GM18517 (cell line): ENCODE data around the gene PNPLA5.

Experiments used
- ATAC-seq: cut with Tn5 transposase; IDR thresholded peaks from one replicate; pipeline ENCODE4 v1.9.1; 2021; ENCODE audit warnings: mild to moderate bottlenecking, moderate library complexity; ENCODE audit not compliant: unreplicated experiment

The PNPLA5 gene

DNA sequence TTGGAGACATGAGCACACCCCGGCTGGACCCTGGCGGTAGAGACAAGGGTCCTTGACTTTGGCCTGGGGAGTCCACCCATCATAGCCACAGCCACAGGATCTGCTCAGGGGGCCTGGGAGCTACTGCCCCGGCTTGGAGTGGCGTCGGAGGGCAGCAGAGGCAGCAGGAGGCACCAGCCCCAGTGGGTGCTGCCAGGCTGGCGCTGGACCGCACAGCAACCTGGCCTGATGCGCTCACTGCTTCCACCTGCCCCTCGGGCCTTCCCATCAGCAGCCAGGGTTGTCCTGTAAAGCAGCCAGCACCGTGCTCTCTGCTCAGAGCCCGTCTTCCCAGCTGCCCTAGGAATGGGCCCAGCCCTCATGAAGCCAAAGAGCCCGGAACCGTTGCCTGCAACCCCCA is 51.4 kb downstream of the PNPLA5 start:
- no peak for ATAC-seq

DNA sequence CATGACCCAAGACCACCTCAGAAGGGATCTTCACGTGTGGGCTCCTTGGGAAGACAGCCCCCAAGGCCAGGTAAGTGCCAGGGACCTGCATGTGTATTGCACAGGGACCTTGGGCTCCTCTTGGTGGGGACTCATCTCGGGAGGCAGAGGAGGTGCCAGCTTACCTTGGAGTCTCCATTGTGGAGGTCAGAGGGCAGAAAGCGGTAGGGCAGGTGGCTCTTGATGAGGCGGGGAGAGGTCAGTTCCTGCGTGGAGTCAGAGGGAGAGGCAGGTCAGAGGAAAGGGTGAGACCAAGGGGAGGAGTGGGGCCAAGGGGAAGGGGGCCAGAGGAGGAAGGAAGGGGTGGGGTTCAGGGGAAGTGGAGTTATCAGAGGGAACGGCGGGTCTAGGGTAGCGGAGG is 52.0 kb downstream of the PNPLA5 start:
- no peak for ATAC-seq

DNA sequence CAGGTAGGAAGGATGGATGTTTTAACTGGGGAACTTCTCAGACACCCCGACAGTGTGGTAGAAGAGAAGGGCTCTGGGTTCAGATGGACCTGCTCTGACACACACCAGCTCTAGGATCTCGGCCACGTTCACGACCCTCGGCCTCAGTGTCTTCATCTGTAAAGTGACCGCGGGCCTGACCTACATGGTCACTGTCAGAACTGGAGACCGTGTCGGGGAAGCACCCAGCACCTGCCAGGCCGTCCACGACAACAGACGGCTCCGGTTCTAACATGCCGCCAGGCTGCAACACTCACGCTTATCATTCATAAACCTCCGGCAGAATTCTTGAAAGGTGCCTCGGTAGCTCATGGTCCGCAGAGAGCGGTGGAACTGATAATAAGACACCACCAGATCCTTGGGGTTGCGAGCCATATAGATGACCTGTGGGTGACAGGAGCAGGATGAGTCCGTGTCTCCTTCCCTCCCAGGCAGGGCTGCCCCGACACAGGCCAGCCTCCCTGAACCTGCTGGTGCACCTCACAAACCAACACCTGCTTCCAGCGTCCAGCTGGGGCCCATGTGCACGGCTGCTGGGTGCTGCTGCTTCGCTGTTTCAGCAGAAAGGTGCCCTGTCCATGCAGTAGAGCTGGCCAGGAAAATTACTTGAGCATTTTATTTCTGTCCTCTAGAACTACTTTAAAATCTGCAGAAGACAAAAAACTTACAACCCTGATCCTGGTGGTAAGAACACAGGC is 53.1 kb downstream of the PNPLA5 start:
- no peak for ATAC-seq

DNA sequence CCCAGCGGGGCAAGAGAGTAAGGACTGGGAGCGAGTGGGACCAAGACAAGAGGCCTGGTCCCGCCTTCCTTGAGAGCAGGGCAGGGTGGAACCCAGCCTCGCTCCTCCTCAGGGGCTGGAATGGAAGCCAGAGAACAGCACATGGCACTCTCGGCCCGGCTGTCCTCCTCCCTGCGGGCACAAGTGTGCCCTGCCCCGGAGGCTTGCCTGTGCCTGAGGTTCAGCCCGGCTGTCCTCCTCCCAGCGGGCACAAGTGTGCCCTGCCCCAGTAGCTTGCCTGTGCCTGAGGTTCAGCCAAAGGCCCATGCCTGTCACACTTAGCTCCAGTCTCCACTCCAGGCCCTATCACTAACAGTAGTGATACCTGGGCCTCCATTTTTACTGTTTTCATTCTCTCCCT is 53.7 kb downstream of the PNPLA5 start:
- no peak for ATAC-seq

DNA sequence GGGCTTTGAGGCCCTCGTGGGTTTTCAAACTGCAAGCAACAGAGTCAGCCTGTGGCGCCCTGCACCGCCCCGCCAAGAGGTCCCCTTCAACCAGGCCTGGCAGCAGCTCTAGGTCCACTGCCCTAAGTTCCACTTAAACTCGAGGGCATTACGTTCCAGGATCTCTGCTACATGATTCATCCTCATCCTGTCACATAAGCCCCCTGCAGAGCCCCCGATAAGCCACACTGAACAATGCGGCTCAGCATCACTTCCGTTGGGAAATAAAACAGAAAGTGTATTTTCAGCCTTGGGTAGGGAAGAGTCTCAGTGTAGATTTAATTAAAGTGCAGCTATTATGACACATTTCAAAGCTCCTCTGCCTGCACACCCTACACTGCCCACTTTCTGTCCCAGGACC is 54.1 kb downstream of the PNPLA5 start:
- no peak for ATAC-seq

DNA sequence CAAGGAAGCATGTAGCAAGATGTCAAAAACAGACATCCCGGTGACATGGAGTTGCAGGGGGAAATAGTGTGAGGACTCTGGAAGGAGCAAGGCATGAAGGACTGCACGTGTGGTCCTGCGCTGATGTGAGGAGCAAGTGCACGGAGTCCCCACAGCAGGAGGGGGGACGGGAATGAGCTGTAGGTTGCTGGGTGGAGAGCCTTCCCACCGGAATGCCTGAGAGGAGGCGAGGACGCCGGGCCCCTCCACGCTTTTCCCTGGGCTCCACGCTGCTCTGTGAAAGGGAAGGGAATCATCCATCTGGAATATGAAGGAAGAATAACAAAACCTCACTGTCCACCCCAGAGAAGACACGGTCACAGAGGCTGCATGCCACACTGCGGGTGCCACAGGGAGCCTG is 56.1 kb downstream of the PNPLA5 start:
- no peak for ATAC-seq

DNA sequence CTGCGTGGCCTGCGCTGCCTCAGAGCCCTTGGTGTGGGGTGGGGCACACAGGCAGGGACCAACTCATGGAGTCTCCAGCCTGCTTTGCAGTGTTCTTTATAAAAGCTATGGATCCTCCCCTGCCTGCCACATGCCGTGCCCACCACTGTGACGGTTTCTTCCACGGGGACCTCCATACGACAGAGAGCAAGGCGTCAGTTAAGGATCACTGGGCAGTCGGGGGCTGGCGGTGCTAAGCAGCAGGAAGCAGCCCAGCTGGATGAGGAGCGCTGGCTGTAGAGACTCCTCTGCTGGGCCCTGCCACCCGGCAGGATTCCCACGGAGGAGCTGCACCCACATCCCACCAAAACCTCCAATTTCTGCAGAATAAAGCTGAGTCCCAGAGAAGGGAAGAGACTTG is 56.6 kb downstream of the PNPLA5 start:
- ATAC-seq: no peak

DNA sequence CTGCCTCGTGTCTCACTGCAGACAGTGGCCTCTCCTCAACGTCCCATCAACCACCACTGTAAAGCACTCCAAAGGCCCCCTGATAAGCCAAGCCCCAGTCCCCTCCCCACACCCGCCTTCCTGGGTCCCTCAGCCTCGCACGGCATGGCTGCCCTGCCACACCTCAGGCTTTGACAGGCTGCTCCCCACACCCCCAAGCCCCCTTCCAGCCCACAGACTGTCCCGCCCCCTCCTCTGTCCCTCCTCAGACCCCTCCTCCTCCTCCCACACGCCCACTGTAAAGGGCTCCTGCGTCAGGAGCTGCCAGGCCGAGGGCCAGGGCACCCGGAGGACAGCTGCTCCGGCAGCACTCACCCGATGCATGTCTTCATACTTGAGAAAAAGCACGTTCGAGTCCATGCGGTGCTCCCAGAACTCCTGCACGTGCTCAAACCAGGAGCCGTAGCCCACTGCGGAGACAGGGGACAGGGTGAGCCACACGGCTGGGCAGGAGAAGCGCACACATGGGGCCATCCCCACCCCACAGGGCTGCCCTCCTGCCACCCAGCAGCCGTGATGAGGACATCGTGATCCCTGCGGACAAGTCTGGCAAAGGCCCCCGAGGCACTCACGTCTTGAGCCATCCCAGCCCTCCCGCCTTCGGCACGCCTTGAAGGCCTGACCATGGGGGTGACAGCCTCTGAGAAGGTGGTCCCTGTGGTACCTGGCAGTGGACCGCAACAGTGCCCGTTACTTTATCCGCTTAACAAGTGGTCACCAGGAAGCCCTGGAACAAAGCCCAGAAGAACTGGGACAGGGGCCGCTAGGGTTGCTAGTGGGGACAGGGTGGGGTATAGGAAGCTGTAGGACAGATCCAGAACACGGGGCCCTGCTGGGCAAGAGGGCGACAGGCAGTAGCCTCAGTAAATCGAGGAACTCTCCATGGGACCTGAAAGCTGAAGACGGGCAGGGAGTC is 58.2 kb downstream of the PNPLA5 start:
- ATAC-seq: no peak

DNA sequence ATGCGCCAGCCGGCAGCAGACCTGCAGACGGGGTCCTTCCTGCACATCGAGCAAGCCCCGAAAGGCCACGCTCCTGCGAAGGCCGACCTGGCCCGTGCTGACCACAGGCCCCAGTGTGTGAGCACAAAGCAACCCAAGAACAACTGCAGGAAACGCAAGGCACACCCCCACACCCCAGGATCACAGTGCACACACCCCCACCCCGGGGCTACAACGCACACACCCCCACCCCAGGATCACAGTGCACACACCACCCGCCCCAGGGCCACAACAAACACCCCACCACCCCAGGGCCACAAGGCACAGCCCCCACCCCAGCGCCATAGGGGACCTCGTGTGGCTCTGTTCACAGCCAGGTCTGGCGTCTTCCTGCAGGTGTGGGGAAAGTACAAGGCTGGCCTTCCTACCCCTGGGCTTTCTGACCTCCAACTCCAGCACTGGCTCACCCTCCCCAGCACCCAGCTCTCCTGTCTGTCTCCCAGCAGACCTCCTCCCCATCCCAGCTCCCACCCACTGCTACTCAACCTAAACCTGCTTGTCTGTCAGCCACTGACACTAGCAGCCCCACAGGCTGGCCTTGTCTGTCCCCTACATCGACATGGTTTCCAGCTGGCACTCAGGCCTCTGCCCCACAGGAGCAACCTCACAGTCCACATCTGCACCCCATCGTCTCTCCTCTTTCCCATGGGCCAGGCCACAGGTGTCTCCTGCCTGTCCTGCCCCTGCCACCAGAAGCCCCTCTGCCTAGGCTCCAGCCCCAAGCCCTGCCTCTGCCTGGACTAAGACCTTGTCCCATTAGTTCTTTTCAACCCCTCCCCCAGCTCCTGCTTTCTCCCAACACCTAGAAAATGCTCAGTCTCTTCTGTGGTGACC is 59.2 kb downstream of the PNPLA5 start:
- ATAC-seq: no peak

DNA sequence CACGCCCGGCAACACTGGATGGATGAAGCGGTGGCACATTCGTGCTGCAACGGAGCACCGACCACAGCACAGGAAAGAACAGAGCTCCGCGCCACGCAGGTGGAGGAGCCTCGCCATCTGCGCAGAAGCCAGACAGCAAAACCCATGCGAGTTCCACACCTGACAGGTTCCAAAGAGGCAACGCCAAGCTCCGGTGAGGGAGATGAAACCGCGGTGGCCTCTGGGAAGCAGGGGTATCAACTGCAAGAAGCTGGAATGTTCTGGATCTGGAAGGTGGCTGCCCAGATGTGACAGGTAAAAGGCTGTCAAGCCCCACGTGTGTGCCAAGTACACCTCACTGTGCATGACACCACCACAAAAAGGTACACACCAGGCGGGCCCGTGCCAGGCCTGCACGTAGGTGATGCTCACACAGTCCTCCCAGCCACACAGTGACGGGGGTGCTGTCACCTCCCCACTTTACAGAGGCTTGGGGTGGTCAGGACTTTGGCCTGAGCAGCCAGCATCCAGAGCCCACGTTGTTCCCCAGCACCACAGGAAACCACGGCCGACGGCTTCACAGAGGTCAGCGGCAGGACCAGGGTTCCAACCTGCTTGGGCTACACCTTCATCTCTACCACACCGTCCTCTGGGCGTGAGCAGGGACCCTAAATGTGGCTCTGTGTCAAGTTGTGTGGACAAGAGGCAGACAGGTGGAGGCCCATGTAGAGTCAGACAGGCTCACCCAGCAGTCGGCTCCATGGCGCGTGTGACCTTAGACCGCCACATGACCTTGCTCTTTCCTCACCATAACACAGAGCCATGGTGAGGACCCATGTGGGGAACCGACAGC is 60.0 kb downstream of the PNPLA5 start:
- no peak for ATAC-seq

DNA sequence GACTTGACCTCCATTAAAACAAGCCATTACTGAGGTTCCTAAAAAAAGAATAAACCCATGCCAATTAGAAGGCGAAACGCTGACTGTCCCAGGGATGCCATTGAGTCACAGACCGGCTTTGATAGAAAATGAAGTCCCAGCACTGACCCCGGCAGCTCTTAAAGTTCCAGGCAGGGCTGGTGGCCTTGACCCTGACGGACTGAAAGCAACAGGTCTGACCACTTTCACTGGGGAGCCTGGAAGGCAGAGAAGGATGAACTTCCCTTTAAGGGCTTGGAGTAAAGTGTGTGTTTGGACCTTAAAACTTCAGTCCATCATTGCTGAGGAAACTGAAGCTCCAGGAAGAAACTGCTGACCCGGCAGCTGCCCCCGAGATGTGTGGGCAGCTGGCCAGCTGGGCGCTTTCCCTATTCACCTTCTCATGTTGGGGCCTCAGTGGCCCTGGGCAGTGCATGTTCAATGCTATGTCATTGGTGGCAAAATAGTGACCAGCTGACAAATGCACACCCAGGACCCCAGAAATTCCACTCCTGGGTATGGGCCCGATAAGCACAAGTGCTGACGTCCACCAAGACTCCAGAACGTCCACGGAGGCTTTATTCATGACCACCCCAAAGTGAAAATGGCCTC is 60.8 kb downstream of the PNPLA5 start:
- ATAC-seq: no peak

DNA sequence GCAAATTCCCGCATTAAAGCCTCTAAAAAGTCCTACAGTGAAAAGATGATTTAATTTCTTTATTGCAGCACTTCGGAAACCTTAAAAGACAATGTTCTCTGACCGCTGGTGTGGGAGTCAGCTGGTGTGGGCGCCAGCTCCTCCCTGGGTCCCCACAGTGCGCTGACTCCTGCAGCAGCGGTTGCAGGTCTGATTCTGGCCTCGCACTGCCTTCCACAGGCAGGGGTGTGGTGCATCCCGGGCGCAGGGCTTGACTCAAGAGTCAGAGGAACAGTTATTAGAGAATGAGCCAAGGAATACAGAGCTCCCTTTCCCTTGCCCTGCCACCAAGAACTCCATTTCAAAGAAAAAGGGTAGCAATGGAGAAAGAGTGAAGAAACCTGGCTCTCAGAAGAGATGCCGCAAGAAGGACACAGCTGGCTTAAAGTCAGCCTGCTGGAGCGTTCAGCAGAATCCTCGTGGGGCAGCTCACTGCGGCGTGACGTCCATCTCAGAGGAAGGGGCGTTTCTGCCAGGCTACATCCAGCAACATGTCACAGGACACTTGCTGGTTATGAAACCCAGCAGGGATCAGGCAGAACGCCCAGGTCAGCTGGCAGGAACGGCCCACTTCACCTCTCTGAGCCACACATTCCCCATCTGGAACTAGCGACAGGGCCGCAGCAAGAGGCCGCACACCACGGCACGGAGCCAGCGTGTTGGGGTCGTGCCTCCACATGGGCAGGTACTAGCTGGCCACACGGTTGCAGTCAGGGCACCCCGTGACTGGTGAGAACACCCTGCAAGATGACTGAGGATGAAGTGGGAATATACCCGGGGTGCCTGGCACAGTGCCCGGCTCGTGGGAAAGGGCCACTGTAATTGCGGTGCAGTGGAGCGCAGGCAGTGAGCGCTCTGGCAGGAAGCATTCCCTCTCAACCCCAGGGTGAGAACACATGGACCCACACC is 61.6 kb downstream of the PNPLA5 start:
- ATAC-seq: no peak
